Dermis blood vessel endothelial cell (primary cell): ENCODE results near the gene CLTCL1. TPM values are rescaled to one million over a fixed set of nuclear protein-coding genes. Genes with fewer than 3 reads are reported as not detected.
A peak's percentile ranks its signal among the peaks of the same experiment; 100 is the strongest.
"Not testable (repeated sequence)": the region's sequence is repeated elsewhere in the genome, so short reads cannot be mapped to it uniquely, and the experiment has no call there.

ENCODE experiments used
- DNase-seq: peaks from one replicate; pipeline ENCODE4 v3.0.0; 2010
- total RNA-seq: library from RNA; depleted of rRNA; stranded (reverse); fragments of >200 nt; gene quantifications from 2 replicates; pipeline ENCODE4 v1.2.3, GENCODE V29; 2014

The CLTCL1 gene
- 4.2 and 4.9 TPM in 2 replicates for total RNA-seq

DNA sequence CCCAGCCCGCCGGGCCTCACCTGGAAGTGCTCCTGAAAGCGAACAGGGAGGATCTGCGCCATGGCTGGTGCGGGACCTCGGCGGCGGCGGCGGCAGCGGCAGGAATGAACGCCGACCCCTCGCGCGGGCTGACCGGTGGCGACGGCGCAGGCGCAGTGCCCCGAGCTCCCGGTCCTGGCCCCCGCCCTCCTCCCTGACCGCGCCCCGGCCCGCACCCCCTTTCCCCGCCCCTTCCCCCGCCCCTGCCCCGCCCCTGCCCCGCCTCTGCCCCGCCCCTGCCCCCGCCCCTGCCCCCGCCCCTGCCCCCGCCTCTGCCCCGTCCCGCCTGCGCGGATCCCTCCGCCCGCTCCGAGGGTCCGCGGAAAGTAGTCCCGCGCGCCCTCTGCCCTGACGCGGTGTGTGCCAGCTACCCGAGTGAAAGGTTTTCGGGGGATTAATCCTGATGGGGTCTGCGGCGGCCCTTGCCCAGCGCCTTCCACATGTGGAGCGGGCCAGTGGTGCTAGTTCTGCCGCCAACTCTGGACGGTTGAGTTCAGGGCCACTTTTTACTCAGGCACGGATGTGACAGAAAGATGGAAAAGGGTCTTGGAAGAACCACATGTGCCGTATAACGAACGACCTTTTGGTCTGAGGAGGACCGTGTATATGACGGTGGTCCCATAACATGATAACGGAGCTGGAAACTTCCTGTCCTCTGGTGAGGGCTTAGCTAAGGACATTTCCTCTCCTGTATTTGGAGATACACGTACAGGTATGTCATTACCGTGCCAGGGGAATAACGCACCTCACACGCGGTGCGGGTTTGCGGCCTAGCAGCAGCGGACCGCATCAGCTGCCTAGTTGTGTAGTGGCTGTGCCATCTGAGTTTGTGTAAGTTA lies at the start of gene CLTCL1:
Gene CLTCL1, minus strand, starts transcription at position 140 of the 878 bp plus-strand sequence. Its CDS starts 78 bp downstream, at position 62.
- peak; percentile 80 for DNase-seq

DNA sequence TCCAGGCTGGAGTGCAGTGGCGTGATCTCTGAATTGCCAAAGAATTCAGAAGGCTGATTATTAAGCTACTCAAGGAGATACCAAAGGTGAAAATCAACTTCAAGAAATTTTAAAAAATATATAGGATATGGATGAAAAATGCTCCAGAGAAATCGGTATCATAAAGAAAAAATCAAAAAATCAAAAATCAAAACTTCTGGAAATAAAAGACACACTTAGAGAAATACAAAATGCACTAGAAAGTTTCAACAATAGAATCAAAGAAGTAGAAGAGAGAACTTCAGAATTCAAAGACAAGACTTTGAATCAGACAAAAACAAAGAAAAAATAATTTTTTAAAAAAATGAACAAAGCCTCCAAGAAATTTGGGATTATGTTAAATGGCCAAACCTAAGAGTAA lies 45.6 kb upstream of the CLTCL1 start:
- no peak for DNase-seq

DNA sequence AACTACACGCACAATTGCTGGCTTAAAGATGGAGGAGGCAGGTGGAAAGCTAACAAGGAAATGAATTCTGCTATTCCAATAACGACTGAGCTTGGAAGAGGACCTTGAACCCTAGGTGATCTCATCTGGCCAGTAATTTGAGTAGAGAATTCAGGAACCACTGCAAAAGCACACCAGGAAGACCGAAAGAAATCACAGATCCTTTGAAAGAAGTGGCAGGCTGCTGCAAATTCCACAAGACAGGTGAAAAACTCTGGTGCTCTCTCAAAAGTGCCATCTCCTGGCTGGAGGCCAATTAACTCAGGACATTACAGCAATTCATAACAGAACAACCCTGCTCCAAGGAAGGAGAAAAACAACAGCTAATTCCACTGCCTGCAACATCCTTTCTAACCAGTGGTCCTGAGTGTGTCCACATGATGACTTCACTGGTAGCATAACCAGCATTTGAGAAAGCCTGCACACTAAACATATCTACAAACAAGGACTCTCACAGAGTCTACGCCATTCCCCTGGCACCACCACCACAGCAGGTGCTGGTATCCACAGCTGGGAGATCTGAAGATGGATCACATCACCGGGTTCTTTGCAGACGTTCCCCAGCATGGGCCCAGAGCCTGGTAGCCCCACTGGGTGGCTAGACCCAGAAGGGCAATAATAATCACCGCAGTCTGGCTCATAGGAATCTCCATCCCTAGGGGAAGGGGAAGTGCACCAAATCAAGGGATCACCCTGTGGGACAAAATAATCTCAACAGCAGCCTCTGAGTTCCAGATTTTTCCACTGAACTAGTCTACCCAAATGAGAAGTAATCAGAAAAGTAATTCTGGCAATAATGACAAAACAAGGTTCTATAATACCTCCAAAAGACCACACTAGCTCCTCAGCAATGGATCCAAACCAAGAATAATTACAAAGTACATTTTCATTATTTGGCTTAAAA lies 44.9 kb upstream of the CLTCL1 start:
- DNase-seq: no peak

DNA sequence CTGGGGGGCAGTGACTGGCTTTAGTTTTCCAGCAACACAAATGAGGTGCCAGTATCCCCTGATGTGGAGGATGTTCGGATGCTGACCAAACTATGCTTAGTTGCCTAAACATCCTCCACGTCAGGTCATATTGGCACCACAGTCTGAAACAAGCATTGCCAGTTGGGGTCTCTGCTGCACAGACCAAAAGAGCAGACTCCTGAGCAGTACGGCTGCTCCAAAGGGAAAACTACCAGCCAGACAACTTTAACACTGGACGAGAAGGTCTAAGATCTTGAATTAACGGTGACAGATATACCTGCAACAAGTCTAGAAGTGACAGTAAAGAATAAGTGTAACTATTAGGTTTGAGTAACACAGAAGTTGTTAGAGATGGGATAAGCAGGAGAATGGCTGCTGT lies 40.5 kb upstream of the CLTCL1 start:
- DNase-seq: no peak

DNA sequence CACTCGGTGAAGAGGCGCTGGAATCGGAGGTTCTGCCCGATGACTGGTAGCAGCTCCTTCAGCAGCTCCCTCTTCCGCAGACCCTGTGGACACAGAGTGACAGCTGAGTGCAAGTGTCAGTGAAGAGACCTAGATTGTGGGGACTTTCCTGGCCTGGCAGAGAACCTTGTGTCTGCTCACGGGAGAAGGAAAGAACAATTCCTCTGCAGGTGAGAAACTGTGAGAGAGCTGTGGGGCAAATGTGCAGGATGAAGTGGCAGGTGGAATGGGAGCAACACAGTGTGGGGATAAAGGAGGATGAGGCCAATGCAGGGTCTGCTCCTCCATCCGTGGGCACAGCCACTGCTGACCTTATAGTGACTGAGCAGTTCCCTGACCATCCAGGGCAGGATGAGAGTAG lies 40.0 kb upstream of the CLTCL1 start:
- DNase-seq: no peak

DNA sequence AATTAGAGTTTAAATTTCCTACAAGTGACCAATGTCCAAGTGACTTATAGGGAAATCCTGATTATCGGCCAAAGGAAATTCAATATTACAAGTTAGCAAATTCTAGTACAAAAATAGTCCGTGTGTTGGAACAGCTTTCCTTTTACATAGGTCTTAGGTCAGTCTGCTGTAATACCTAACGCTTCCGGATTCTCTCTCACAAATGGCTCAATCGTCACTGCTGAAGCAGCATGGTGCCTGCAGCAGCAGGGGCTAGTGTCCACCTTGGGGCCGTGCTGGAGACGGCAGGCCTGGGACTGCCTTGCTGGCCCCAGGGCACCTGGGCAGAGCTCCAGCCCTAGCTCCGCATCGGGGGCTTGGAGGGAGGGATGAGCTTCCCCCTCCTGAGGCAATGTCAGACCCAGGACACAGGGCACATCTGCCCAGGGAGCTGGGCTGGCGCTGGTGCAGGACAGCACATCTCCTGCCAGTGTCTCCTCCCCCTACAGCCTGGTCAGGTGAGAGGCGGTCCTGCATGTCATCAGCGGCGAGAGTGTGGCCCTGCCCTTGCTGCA lies 39.4 kb upstream of the CLTCL1 start:
- DNase-seq: no peak

DNA sequence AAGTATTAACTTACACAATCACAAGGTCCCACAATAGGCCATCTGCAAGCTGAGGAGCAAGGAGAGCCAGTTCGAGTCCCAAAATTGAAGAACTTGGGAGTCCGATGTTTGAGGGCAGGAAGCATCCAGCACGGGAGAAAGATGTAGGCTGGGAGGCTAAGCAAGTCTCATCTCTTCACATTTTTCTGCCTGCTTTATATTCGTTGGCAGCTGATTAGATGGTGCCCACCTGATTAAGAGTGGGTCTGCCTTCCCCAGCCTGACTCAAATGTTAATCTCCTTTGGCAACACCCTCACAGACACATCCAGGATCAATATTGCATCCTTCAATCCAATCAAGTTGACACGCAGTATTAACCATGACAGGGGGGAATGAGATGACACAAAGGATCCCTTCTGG lies 38.7 kb upstream of the CLTCL1 start:
- DNase-seq: not testable (repeated sequence)

DNA sequence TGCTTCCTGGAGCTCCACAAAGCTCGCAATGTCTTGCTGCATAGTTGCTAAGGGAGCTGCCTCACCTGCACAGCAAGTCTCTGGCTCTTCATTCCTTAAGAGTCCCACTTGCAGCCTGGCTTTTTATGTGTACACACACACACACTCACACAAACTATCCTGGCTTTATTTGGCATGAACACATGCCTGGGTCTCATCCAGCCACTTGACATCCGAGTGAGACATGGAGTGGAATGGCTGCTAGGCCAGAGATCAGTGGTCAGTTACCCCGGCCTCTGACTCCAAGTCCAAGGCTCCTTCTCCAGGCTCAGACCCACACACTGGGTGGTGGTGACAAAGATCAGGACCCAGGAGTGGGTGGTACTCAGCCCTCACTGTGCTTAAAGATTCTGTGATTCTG lies 37.9 kb upstream of the CLTCL1 start:
- no peak for DNase-seq

DNA sequence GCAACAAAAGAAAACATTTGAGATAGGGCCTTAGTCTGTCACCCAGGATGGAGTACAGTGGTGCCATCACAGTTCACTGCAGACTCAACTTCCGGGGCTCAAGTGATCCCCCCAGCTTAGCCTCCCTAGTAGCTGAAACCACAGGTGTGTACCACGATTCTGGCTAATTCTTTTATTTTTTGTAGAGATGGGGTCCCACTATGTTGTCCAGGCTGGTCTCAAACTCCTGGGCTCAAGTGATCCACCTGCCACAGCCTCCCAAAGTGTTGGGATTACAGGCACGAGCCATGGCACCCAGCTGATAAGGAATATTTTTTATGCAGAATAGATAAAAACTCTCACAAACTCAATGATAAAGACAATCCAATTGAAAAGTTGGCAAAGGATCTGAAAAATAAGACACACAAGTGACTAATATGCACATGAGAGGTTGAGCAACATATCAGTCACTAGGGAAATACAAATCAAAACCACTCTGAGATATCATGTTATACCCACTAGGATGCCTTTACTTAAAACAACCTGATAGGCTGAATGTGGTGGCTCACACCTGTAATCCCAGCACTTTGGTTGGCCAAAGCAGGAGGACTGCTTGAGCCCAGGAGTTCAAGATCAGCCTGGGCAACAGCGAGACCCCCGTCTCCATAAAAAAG lies 33.9 kb upstream of the CLTCL1 start:
- no peak for DNase-seq

DNA sequence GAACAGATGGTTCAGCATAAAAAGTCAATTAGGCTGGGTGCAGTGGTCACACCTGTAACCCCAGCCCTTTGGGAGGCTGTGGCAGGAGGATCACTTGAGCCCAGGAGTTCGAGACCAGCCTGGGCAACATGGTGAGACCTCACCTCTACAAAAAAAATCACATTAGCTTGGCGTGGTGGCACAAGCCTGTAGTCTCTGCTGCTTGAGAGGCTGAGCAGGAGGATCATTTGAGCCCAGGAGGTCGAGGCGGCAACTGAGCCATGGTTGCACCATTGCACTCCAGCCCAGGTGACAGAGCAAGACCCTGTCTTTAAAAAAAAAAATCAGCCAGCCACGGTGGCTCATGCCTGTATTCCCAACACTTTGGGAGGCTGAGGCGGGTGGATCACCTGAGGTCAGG lies 31.9 kb upstream of the CLTCL1 start:
- DNase-seq: not testable (repeated sequence)

DNA sequence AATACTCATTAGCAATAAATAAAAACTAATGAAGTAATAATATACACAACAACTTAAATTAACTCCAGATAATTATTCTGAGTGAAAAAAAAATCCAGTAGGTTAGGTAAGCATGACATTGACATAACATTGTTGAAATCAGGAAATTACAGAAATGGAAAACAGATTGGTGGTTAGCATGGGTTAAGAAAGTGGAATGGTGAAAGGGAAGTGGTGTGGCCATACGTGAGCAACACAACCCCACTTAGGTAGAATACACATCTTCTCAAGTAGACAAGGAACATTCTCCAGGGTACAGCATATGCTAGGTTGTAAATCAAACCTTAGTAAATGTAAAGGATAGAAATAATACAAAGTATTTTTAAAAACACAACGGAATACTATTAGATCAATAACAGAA lies 30.2 kb upstream of the CLTCL1 start:
- no peak for DNase-seq

DNA sequence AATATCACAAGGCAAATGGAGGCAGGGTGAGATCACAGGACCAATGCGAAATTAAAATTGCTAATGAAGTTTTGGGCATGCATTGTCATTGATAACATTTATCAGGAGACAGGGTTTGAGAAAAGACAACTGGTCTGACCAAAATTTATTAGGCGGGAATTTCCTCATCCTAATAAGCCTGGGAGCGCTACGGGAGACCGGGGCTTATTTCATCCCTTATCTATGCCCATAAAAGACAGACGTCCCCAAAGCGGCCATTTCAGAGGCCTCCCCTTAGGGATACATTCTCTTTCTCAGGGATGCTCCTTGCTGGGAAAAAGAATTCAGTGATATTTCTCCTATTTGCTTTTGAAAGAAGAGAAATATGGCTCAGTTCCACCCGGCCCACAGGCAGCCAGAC lies 28.6 kb upstream of the CLTCL1 start:
- not testable (repeated sequence) for DNase-seq

DNA sequence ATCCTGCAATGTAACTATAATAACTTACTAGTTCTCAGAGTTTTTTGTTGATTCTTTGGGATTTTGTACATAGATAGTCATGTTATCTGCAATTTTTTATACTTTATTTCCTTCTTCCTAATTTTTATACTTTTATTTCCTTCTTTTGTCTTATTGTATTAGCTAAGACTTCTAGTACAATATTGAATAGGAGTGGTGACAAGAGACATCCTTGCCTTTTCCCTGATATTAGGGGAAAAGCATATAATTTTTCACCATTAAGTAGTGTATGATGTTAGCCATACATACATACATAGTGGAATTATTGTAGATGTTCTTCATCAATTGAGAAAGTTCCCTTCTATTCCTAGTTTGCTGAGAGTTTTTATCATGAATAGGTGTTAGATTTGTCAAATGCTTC lies 27.8 kb upstream of the CLTCL1 start:
- no peak for DNase-seq

DNA sequence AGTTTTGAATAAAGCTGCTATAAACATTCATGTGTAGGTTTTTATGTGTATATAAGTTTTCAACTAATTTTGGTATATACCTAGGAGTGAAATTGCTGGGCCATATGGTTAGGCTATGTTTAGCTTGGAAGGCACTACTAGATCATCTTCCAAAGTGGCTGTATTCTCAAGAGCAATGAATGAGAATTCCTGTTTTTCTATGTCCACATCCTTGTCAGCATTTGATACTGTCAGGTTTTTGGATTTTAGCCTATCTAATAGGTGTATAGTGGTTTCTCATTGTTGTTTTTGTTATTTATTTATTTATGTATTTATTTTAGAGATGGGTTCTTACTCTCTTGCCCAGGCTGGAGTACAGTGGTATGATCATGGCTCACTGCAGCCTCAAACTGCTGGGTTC lies 26.3 kb upstream of the CLTCL1 start:
- DNase-seq: no peak

DNA sequence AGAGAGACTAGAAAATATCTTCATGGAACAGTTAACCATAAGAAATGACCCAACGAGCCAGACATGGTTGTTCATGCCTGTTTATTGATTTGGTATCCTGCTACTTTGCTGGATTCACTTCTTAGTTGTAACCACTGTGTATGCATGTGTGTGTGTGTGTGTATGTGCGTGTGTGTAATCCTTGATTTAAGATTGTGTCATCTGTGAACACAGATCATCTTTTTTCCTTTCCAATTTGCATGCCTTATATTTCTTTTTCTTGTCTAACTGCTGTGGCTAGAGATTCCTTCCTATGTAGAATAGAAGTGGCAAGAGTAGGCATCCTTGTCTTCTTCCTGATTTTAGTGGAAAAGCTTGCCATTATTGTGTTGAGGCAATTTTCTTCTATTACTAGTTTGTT lies 16.4 kb upstream of the CLTCL1 start:
- DNase-seq: no peak

DNA sequence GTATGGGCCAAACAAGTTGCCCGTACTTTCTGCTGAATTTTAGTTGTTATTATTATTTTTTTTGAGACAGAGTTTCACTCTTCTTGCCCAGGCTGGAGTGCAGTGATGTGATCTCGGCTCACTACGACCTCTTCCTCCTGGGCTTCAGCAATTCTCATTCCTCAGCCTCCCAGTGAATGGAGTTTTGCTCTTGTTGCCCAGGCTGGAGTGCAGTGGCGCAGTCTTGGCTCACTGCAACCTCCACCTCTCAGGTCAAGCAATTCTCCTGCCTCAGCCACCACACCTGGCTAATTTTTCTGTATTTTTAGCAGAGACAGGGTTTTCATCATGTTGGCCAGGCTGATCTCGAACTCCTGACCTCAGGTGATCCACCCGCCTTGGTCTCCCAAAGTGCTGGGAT lies 15.0 kb upstream of the CLTCL1 start:
- DNase-seq: not testable (repeated sequence)

DNA sequence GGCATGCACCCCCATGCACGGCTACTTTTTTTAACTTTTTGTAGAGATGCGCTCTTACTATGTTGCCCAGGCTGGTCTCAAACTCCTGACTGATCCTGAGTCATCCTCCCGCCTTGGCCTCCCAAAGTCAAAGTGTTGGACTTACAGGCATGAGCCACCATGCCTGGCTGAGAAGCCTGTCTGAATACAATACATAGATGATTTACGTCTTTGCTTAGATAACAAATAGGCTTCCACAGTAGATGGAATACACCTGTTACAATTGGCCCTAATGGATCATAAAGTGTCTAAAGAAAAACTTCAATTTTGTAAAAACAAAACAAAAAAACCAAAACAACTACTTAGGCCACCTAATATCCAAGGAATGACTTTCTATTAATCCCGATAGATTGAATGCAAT lies 13.0 kb upstream of the CLTCL1 start:
- DNase-seq: no peak

DNA sequence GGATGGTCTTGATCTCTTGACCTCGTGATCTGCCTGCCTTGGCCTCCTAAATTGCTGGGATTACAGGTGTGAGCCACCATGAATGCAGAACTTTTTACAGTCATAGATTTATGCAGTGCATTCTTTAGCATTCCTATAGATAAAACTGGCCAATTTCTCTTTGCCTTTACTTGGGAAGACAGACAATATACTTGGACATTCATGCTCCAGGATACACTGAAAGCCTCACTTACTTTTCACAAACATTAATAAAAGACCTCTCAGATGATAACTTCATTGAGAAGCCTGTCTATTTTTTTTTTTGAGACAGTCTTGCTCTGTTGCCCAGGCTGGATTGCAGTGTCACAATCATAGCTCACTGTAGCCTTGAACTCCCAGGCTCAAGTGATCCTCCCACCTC lies 12.3 kb upstream of the CLTCL1 start:
- no peak for DNase-seq

DNA sequence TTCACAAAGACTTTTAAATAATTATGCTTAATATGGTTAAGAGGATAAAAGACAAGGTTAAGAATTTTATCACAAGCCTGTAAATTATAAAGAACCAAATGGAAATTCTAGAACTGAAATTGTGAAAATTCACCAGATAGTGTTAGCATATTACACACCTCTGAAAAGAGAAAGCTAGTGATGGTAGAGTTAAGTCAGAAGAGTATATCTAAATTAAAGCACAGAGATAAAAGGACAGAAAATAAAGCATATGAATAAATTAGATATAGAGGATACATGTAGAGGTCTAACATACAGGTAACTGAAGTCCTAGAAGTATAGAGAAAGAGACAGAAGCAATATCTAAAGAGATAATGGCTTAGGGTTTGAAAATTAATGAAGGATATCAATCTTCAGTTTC lies 4.2 kb upstream of the CLTCL1 start:
- DNase-seq: no peak

DNA sequence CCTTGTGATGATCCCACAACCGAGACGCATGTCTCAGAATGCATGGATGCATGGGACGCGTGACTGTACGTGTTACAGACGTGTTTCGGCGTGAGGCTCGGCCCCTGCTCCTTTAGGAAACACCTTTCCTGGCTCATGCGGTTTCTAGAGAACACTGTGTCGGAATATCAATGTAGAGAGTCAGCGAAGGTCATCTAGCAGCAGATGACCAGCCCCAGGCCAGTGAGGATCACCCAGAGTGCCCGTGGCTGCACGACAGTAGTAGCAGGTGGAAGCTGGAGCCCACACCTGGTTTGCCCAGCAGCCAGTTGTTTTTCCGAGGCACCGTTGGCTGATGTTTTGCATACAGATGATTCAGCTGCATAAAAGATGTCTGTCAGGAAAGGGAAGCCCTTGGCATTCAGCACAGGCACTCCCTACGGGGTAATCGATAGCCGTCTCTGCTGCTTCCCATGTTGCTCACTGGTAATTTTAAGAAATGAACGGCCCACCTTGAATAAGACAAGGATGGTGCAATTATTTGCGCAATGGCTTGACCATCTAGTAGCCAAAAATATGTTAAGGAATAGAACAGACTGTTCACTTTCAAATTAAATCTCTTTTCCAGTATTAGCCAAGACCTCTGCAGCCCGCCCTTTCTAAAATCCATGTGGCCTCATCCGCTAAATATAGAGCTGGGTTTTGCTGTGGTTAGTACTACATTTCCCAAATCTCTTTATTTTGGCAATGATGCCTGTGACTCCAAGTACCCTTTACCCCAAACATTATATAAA lies 1.1 kb upstream of the CLTCL1 start:
- DNase-seq: no peak

DNA sequence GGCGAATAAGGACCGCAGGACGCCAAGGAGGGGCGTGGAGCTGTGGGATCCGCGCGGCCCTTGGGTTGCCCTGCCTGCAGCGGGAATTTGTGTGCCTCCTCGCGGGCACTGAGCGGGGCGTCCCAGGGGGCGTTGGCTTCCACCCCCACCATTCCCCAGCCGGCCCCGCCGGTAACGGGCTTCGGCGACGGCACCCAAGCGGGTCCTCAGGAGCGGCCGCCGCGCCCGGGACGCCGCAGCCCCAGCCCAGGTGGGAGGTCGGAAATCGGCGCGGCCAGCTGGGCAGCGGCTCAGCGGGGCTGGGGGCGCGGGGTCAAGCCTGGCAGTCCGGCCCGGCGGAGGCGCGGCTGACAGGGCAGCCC lies 320 bp downstream of the CLTCL1 start:
- peak; percentile 40 for DNase-seq
